ENCODE data around the gene BARHL1. TPM values are rescaled to one million over a fixed set of nuclear protein-coding genes. Genes with fewer than 3 reads are reported as not detected.

BARHL1 gene
- polyA plus RNA-seq, 1 donor (not counting 4 experiments of a cell fraction or from before 2014, with no cell fraction given), result not detected

DNA sequence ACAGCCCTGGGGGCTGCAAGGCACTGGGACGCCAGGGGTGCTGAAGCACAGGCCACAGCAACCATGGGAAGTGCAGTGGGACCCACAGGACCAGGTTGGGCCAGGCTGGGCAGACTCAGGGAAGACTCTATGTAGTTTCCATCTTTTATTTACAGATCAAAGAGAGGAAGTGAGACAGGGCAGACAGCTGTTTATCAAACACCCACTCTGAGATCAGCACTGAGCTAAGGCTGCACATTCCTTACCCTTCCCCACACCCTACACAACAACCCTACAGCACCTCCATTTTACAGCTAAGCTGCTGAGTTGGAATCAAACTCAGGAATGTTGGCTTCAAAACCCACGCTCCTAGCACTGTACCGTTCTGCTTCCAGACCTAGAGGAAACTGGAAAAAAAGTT, 19.8 kb downstream of the BARHL1 start:
- peaks cover 25 to 26% of the 10 kb centered on the region in 2 experiments for H3K36me3 ChIP-seq (ENCODE audit: control insufficient read depth in 2 of 2, extremely low read depth in 1 of 2, insufficient read depth in 2 of 2, low read length in 2 of 2)

DNA sequence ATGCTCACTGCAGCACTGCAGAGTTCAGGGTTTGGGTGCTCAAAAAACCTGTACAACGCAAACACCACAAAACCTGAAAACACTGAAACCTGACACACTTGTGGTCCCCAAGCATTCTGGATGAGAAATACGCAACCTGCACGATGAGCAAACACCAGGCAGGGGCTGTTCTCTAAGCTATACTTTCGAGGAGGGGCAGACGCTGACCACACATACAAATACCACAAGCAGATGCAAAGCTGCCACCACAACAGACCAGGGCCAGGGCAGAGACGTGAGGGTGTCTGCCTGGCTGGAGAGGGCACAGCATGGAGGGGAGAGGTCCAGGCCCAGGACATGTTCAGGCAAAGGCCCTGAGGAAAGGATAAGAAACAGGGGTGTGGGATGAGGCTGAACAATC, 23.0 kb downstream of the BARHL1 start:
- Histone ChIP-seq H3K36me3 (ENCODE audit: control insufficient read depth in 2 of 2, extremely low read depth in 1 of 2, insufficient read depth in 2 of 2, low read length in 2 of 2) (peaks cover 37 to 38% of the 10 kb centered on the region in 2 experiments), H3K4me2 (ENCODE audit: control insufficient read depth, extremely low read depth, insufficient read depth, low read depth, low read length) (no peak overlapping the region), H4K20me1 (ENCODE audit: control insufficient read depth, extremely low read depth, insufficient read depth, low read length) (no peaks in the 10 kb centered on the region), H3K27me3 (ENCODE audit: control insufficient read depth, extremely low read depth, insufficient read depth, low read length) (no peaks in the 10 kb centered on the region), H3K4me3 (ENCODE audit: control insufficient read depth in 2 of 3, extremely low read depth in 1 of 3, insufficient read depth in 2 of 3, low read depth in 1 of 3, low read length in 3 of 3) (no peak overlapping the region), H3K79me2 (ENCODE audit: control insufficient read depth, insufficient read depth, low read length) (no peaks in the 10 kb centered on the region), H3K9me1 (ENCODE audit: control insufficient read depth, extremely low read depth, insufficient read depth, low read length) (no peaks in the 10 kb centered on the region), H3K27ac (ENCODE audit: control insufficient read depth, insufficient read depth, low read length) (no peak overlapping the region), H3K4me1 (ENCODE audit: control insufficient read depth, extremely low read depth, insufficient read depth, low read length) (no peaks in the 10 kb centered on the region), H3K9me3 (ENCODE audit: control insufficient read depth, low read depth, low read length) (no peaks in the 10 kb centered on the region), H3K9ac (ENCODE audit: control insufficient read depth, extremely low read depth, insufficient read depth, low read length) (no peak overlapping the region), H2AFZ (ENCODE audit: control insufficient read depth, low read length) (no peak overlapping the region)
- dilution Hi-C loops (cut with MboI; ENCODE audit: extremely low pct_ligation_motif_present, low sequenced_read_pairs), result no loop called here
- DNase-seq (ENCODE audit: low read depth, low spot score) (no peak), FAIRE-seq (no peak)
- TF ChIP-seq, protein P1, sequence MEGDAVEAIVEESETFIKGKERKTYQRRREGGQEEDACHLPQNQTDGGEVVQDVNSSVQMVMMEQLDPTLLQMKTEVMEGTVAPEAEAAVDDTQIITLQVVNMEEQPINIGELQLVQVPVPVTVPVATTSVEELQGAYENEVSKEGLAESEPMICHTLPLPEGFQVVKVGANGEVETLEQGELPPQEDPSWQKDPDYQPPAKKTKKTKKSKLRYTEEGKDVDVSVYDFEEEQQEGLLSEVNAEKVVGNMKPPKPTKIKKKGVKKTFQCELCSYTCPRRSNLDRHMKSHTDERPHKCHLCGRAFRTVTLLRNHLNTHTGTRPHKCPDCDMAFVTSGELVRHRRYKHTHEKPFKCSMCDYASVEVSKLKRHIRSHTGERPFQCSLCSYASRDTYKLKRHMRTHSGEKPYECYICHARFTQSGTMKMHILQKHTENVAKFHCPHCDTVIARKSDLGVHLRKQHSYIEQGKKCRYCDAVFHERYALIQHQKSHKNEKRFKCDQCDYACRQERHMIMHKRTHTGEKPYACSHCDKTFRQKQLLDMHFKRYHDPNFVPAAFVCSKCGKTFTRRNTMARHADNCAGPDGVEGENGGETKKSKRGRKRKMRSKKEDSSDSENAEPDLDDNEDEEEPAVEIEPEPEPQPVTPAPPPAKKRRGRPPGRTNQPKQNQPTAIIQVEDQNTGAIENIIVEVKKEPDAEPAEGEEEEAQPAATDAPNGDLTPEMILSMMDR (optimal IDR thresholded peaks at IDR 0.05 in 1 of 3, IDR thresholded peaks at IDR 0.05 in 1 of 3, conservative IDR thresholded peaks at IDR 0.05 in 1 of 3; ENCODE audit: extremely low read depth in 1 of 3, insufficient read depth in 2 of 3, low read length in 3 of 3), result no peak
- TF ChIP-seq EZH2 (IDR thresholded peaks at IDR 0.05; ENCODE audit: low read length), result no peak

More for the DNA sequence above, 19.8 kb downstream of the BARHL1 start:
- no peaks in the 10 kb centered on the region for H3K4me1 ChIP-seq (ENCODE audit: control insufficient read depth, extremely low read depth, insufficient read depth, low read length)
- H3K9ac ChIP-seq (ENCODE audit: control insufficient read depth, extremely low read depth, insufficient read depth, low read length), result no peak overlapping the region
- DNase-seq (ENCODE audit: low read depth, low spot score) (no peak), FAIRE-seq (no peak)
- H4K20me1 ChIP-seq (ENCODE audit: control insufficient read depth, extremely low read depth, insufficient read depth, low read length), result no peaks in the 10 kb centered on the region
- H3K9me3 ChIP-seq (ENCODE audit: control insufficient read depth, low read depth, low read length), result no peaks in the 10 kb centered on the region
- no peak overlapping the region for H3K4me3 ChIP-seq (ENCODE audit: control insufficient read depth in 2 of 3, extremely low read depth in 1 of 3, insufficient read depth in 2 of 3, low read depth in 1 of 3, low read length in 3 of 3)
- H3K27me3 ChIP-seq (ENCODE audit: control insufficient read depth, extremely low read depth, insufficient read depth, low read length), result no peaks in the 10 kb centered on the region
- TF ChIP-seq, protein P1 (optimal IDR thresholded peaks at IDR 0.05 in 1 of 3, IDR thresholded peaks at IDR 0.05 in 1 of 3, conservative IDR thresholded peaks at IDR 0.05 in 1 of 3; ENCODE audit: extremely low read depth in 1 of 3, insufficient read depth in 2 of 3, low read length in 3 of 3), result no peak
- TF ChIP-seq EZH2 (IDR thresholded peaks at IDR 0.05; ENCODE audit: low read length), result no peak
- no peak overlapping the region for H2AFZ ChIP-seq (ENCODE audit: control insufficient read depth, low read length)
- no peaks in the 10 kb centered on the region for H3K79me2 ChIP-seq (ENCODE audit: control insufficient read depth, insufficient read depth, low read length)
- H3K4me2 ChIP-seq (ENCODE audit: control insufficient read depth, extremely low read depth, insufficient read depth, low read depth, low read length), result no peak overlapping the region
- no peak overlapping the region for H3K27ac ChIP-seq (ENCODE audit: control insufficient read depth, insufficient read depth, low read length)
- dilution Hi-C loops (cut with MboI; ENCODE audit: extremely low pct_ligation_motif_present, low sequenced_read_pairs), result no loop called here
- H3K9me1 ChIP-seq (ENCODE audit: control insufficient read depth, extremely low read depth, insufficient read depth, low read length), result no peaks in the 10 kb centered on the region
